CD4-positive, alpha-beta T cell (primary cell): Measurements from ENCODE around the gene ASB5. TPM values are rescaled to one million over a fixed set of nuclear protein-coding genes. Genes with fewer than 3 reads are reported as not detected.

Source experiments
- ATAC-seq: fragments of 200-7000 bp; cut with Tn5 transposase; one replicate; pipeline ENCODE4 v1.10.0; 2022; ENCODE audit warnings: mild to moderate bottlenecking; ENCODE audit not compliant: poor library complexity
- CTCF ChIA-PET: fragments of 350-600 bp; sonication (Branson Sonifier 250); formaldehyde crosslinking; loops from one replicate; lab custom pipeline; 2021; ENCODE audit warnings: antibody characterized with exemption, inconsistent platforms; lab: Charles Lee
- POLR2A ChIA-PET: fragments of 350-600 bp; sonication (Branson Sonifier 250); formaldehyde crosslinking; loops from one replicate; lab custom pipeline; 2021; ENCODE audit warnings: antibody characterized with exemption, inconsistent platforms; lab: Charles Lee
- DNase-seq, 14 experiments: peaks; one replicate each; pipeline ENCODE4 v3.0.0-alpha.2; 2013 to 2020; ENCODE audit warnings: mixed read lengths in 2 of 14
- H3K27ac ChIP-seq, 2 donors: one replicate each; pipeline versions ENCODE4 v1.5.1 to v1.7.0; 2013; ENCODE audit warnings: low read length in 2 of 2, low read depth in 1 of 2, mild to moderate bottlenecking in 1 of 2
- H3K27me3 ChIP-seq, 2 experiments: 1 replicate in 1 of 2; 2 replicates in 1 of 2; pipeline versions ENCODE4 v1.6.1 to v1.7.0; 2013; ENCODE audit warnings: low read length in 2 of 2, control low read depth in 1 of 2, mild to moderate bottlenecking in 1 of 2, moderate library complexity in 1 of 2; ENCODE audit not compliant: insufficient read depth in 2 of 2, control insufficient read depth in 1 of 2
- H3K36me3 ChIP-seq: one replicate; pipeline ENCODE4 v1.6.1; 2013; ENCODE audit warnings: low read length, control low read depth; ENCODE audit not compliant: insufficient read depth
- H3K4me1 ChIP-seq: one replicate; pipeline ENCODE4 v1.6.1; 2013; ENCODE audit warnings: low read length, control low read depth; ENCODE audit not compliant: insufficient read depth
- H3K4me3 ChIP-seq: one replicate; pipeline ENCODE4 v1.5.1; 2013; ENCODE audit warnings: mild to moderate bottlenecking, low read length, moderate library complexity
- H3K9me3 ChIP-seq, 2 experiments: 1 replicate in 1 of 2; 2 replicates in 1 of 2; pipeline versions ENCODE4 v1.6.1 to v1.7.0; 2013; ENCODE audit warnings: low read length in 2 of 2, mild to moderate bottlenecking in 2 of 2, control low read depth in 1 of 2, moderate library complexity in 1 of 2; ENCODE audit not compliant: control insufficient read depth in 1 of 2, insufficient read depth in 1 of 2
- H3K27ac Mint-ChIP-seq: one replicate; pipeline ENCODE4 v1.8.0; 2020; ENCODE audit warnings: mixed read lengths
- H3K27me3 Mint-ChIP-seq: one replicate; pipeline ENCODE4 v1.8.0; 2021; ENCODE audit warnings: mixed read lengths
- H3K36me3 Mint-ChIP-seq: one replicate; pipeline ENCODE4 v1.8.0; 2021; ENCODE audit warnings: low read depth, mixed read lengths
- H3K4me1 Mint-ChIP-seq: one replicate; pipeline ENCODE4 v1.8.0; 2021; ENCODE audit warnings: low read depth, mixed read lengths
- H3K4me3 Mint-ChIP-seq: one replicate; pipeline ENCODE4 v1.8.0; 2020; ENCODE audit warnings: mild to moderate bottlenecking, mixed read lengths
- H3K9me3 Mint-ChIP-seq: one replicate; pipeline ENCODE4 v1.8.0; 2020; ENCODE audit warnings: mixed read lengths
- CTCF ChIP-seq: fragments of 200-600 bp; IDR thresholded peaks from one replicate; pipeline ENCODE4 v1.8.0; 2022; ENCODE audit warnings: antibody characterized with exemption, mild to moderate bottlenecking
- intact Hi-C, 2 experiments: fragments of 100-400 bp; cut with DNase I in 1 of 2; cut with micrococcal nuclease in 1 of 2; formaldehyde crosslinking; loops; one replicate each; pipeline versions ENCODE4 v1.15.1 to v1.9.0; 2023 to 2025; cut with DNase I, micrococcal nuclease
- total RNA-seq, 174 experiments: library from RNA in 2 of 174; stranded (reverse) in 2 of 174; gene quantifications; one replicate each; pipeline ENCODE4 v1.2.3 and lab custom pipeline; 2021 to 2026

ASB5 gene
- total RNA-seq, 2 experiments from 2014 or later: not detected

DNA sequence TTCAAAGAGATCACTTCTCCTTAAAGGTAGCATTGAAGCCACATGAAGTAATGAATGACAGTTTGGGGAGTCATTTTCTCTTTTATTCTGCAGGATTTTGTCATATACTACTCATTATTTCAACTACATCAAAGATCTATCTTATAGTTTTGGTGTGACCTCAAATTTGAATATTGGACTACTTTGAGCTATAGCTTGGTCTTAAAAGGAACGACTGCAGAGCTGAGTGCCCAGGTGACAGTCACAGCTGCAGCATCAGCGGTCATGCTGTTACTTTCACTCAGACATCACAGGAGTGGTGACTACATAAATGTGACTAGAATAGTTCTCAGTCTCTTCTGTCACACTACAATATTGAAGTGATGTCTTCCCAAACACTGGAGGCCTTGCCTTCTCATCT lies 40.0 kb upstream of the ASB5 start:
- DNase-seq (no peak), ATAC-seq (no peak)
- ChIA-PET POLR2A (interaction anchor here (1.2 kb wide), 1 partner anchor 113 kb away, joined by 4 read pairs; the partner anchor contains the start of gene SPATA4), CTCF (no interaction called here)
- H3K27ac ChIP-seq: no peak overlapping the region
- Mint-ChIP-seq H3K9me3 (no peaks in the 10 kb centered on the region), H3K27ac (no peak overlapping the region), H3K27me3 (peaks cover 37% of the 10 kb centered on the region), H3K4me3 (no peak overlapping the region), H3K36me3 (no peaks in the 10 kb centered on the region), H3K4me1 (no peaks in the 10 kb centered on the region)
- intact Hi-C loops: no loop called here
- H3K27me3 ChIP-seq: peaks cover 5 to 17% of the 10 kb centered on the region in 2 experiments
- H3K4me1 ChIP-seq: no peaks in the 10 kb centered on the region
- H3K4me3 ChIP-seq: no peak overlapping the region
- TF ChIP-seq CTCF: no peak
- H3K36me3 ChIP-seq: no peaks in the 10 kb centered on the region
- no peaks in the 10 kb centered on the region for H3K9me3 ChIP-seq

GRCh38 chr4:176308441-176308840 lies 39.4 kb upstream of the ASB5 start:
- H3K9me3 Mint-ChIP-seq: no peaks in the 10 kb centered on the region
- no peak overlapping the region for H3K4me3 ChIP-seq
- H3K36me3 ChIP-seq: no peaks in the 10 kb centered on the region
- ChIA-PET CTCF (no interaction called here), POLR2A (interaction anchor here (1.2 kb wide), 1 partner anchor 113 kb away, joined by 4 read pairs; the partner anchor contains the start of gene SPATA4)
- no peaks in the 10 kb centered on the region for H3K36me3 Mint-ChIP-seq
- no peaks in the 10 kb centered on the region for H3K4me1 ChIP-seq
- H3K9me3 ChIP-seq: no peaks in the 10 kb centered on the region
- ATAC-seq (no peak), DNase-seq (no peak)
- intact Hi-C loops: no loop called here
- H3K27ac Mint-ChIP-seq: no peak overlapping the region
- no peak for TF ChIP-seq CTCF
- no peak overlapping the region for H3K27ac ChIP-seq
- H3K4me3 Mint-ChIP-seq: no peak overlapping the region
- peaks cover 42% of the 10 kb centered on the region for H3K27me3 Mint-ChIP-seq
- H3K27me3 ChIP-seq: peaks cover 11 to 24% of the 10 kb centered on the region in 2 experiments
- H3K4me1 Mint-ChIP-seq: no peaks in the 10 kb centered on the region

- no peak overlapping the region for H3K4me3 Mint-ChIP-seq
- no peaks in the 10 kb centered on the region for H3K36me3 Mint-ChIP-seq
- no peak overlapping the region for H3K27ac Mint-ChIP-seq
- ATAC-seq: no peak
- ChIA-PET CTCF (no interaction called here), POLR2A (no interaction called here)
- Histone ChIP-seq H3K9me3 (no peaks in the 10 kb centered on the region), H3K36me3 (no peaks in the 10 kb centered on the region), H3K27me3 (peaks cover 16 to 31% of the 10 kb centered on the region in 2 experiments), H3K4me3 (no peak overlapping the region), H3K27ac (no peak overlapping the region), H3K4me1 (no peaks in the 10 kb centered on the region)
- peaks cover 49% of the 10 kb centered on the region for H3K27me3 Mint-ChIP-seq
- intact Hi-C loops: no loop called here
- DNase-seq: no peak
- TF ChIP-seq CTCF: no peak
- no peaks in the 10 kb centered on the region for H3K4me1 Mint-ChIP-seq
- H3K9me3 Mint-ChIP-seq: no peaks in the 10 kb centered on the region
These were observed 38.6 kb upstream of the ASB5 start for GRCh38 chr4:176307666-176307930.
